ENCODE data around the gene TMEM254. TPM values are rescaled to one million over a fixed set of nuclear protein-coding genes. Genes with fewer than 3 reads are reported as not detected.
"Not testable (repeated sequence)": the region's sequence is repeated elsewhere in the genome, so short reads cannot be mapped to it uniquely, and the experiment has no call there.

TMEM254 gene
- total RNA-seq, 4 donors from 2014 or later: 7.8 to 15.1 (median 13.2) TPM

DNA sequence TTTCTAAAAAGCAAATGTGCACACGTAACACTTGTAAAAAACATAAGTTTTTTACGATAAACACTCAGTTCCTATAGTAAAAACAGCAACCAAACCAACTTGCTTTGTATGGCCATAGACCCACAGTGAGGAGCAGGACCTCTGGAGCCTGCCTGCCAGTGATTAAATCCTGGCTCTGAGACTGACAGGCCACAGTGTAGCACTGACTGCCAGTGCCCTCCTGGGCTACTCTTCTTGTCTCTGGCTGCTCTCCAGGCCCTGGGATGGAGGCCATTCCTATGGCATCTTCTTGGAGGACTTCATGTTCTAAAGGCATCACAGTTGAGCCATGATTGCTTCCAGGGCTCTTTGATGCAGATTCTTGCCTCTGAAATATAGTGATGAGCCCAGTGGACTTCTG, 22.7 kb upstream of the TMEM254 start:
- Histone ChIP-seq H3K9me3 (no peaks in the 10 kb centered on the region), H3K27ac (no peak overlapping the region), H3K36me3 (no peaks in the 10 kb centered on the region), H3K27me3 (no peaks in the 10 kb centered on the region), H3K4me3 (no peak overlapping the region), H3K4me1 (no peaks in the 10 kb centered on the region)
- WGBS, 2 donors (ENCODE audit: low coverage in 1 of 2): 94 to 100% methylated on average over 2 of the region's 2 CpGs
- TF ChIP-seq POLR2A (IDR thresholded peaks at IDR 0.05): no peak
- no peak for ATAC-seq

DNA sequence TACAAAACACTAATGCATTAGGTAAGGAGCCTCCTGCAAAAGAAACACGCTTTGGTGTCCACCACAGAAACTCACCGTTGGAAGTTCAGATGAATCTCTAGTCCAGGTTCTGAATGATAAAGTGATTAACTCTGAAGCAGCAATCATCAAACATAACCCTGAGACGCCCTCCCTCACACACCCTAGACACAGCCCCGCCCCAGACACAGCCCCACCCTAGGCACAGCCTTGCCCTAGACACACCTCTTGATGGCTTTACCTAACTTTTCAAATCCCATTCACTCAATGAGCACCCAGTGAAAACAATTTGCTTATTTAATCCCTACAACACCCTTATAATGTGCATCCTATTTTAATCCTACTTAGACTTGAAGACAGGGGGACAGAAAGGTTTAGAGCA, 21.3 kb upstream of the TMEM254 start:
- H3K36me3 ChIP-seq: no peaks in the 10 kb centered on the region
- no peak overlapping the region for H3K4me3 ChIP-seq
- ATAC-seq: no peak
- H3K4me1 ChIP-seq: no peaks in the 10 kb centered on the region
- TF ChIP-seq, protein P1, sequence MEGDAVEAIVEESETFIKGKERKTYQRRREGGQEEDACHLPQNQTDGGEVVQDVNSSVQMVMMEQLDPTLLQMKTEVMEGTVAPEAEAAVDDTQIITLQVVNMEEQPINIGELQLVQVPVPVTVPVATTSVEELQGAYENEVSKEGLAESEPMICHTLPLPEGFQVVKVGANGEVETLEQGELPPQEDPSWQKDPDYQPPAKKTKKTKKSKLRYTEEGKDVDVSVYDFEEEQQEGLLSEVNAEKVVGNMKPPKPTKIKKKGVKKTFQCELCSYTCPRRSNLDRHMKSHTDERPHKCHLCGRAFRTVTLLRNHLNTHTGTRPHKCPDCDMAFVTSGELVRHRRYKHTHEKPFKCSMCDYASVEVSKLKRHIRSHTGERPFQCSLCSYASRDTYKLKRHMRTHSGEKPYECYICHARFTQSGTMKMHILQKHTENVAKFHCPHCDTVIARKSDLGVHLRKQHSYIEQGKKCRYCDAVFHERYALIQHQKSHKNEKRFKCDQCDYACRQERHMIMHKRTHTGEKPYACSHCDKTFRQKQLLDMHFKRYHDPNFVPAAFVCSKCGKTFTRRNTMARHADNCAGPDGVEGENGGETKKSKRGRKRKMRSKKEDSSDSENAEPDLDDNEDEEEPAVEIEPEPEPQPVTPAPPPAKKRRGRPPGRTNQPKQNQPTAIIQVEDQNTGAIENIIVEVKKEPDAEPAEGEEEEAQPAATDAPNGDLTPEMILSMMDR (IDR thresholded peaks at IDR 0.05): no peak
- TF ChIP-seq POLR2AphosphoS5 (IDR thresholded peaks at IDR 0.05): no peak
- TF ChIP-seq EP300 (IDR thresholded peaks at IDR 0.05): no peak
- TF ChIP-seq POLR2A (IDR thresholded peaks at IDR 0.05): no peak
- no peaks in the 10 kb centered on the region for H3K27me3 ChIP-seq
- no peaks in the 10 kb centered on the region for H3K9me3 ChIP-seq
- WGBS, 2 donors (ENCODE audit: low coverage in 1 of 2): 92 to 100% methylated on average over 2 to 3 of the region's 4 CpGs
- H3K27ac ChIP-seq: no peak overlapping the region

DNA sequence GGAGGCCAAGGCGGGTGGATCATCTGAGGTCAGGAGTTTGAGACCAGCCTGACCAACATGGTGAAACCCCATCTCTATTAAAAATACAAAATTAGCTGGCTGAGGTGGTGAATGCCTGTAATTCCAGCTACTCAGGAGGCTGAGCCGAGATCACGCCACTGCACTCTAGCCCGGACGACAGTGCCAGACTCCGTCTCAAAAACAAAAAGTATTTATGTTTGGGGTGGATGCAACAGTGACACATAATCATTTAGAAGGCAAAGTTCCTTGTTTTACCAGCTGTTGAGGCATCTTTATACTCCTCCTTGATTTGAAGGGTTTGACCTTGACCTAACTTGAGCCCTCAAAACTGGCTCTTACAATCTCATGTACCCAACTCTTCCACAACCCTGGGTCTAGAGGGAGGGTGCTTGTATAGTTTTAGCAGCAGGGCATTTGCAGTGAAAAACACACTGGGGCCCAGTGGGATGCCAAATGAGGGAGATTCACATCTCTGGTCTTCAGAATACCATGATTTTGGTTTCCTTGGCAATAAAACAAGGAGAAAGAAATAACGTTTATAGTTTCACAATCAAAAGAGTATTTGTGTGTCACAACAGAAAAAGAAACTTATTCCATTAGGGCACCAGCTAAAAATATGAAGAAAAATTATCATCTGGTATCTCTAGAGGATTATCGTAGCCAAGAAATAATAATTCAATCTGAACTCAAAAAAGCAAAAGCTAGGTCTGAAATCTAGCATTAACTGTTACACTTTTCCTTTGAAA, 14.2 kb upstream of the TMEM254 start:
- peak; percentile 63 for ATAC-seq
- TF ChIP-seq, protein P1 (IDR thresholded peaks at IDR 0.05): no peak
- TF ChIP-seq POLR2A (IDR thresholded peaks at IDR 0.05): no peak
- no peak for TF ChIP-seq POLR2AphosphoS5 (IDR thresholded peaks at IDR 0.05)
- no peak for TF ChIP-seq EP300 (IDR thresholded peaks at IDR 0.05)
- H3K27ac ChIP-seq: peak overlapping the region in 3 of 4 donors; percentile 40 to 66 (median 49)

DNA sequence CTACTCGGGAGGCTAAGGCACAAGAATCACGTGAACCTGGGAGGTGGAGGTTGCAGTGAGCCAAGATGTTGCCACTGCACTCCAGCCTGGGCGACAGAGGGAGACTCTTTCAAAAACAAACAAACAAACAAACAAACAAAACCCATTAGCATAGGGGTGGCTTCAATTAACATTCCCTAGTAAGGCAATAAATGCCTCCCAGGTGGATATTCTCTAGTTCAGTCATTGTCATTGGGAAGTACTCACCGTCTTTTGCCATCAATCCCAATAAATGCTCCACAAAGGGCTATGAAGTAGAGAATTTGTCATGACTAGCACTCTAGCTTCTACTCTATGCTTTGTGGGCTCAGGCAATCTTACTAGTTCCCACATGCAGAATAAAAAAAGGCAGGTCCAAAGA, 11.7 kb upstream of the TMEM254 start:
- WGBS, 2 donors (ENCODE audit: low coverage in 1 of 2): 74 to 84% methylated on average over 4 of the region's 4 CpGs
- no peak overlapping the region for H3K27ac ChIP-seq
- no peak for ATAC-seq
- no peak for TF ChIP-seq POLR2A (IDR thresholded peaks at IDR 0.05)
- TF ChIP-seq EP300 (IDR thresholded peaks at IDR 0.05): no peak
- TF ChIP-seq, protein P1 (IDR thresholded peaks at IDR 0.05): no peak
- no peak for TF ChIP-seq POLR2AphosphoS5 (IDR thresholded peaks at IDR 0.05)
- H3K9me3 ChIP-seq: no peaks in the 10 kb centered on the region
- no peak overlapping the region for H3K4me3 ChIP-seq
- H3K4me1 ChIP-seq: peaks cover 0 to 6% (median 0%) of the 10 kb centered on the region in 3 donors
- H3K27me3 ChIP-seq: no peaks in the 10 kb centered on the region
- H3K36me3 ChIP-seq: no peaks in the 10 kb centered on the region

More for the DNA sequence above, 14.2 kb upstream of the TMEM254 start:
- H3K36me3 ChIP-seq: no peaks in the 10 kb centered on the region
- no peaks in the 10 kb centered on the region for H3K9me3 ChIP-seq
- H3K4me3 ChIP-seq: no peak overlapping the region
- no peaks in the 10 kb centered on the region for H3K27me3 ChIP-seq
- 46 to 75% methylated on average over 8 of the region's 8 CpGs for WGBS, 2 donors (ENCODE audit: low coverage in 1 of 2)
- peaks cover 0 to 6% (median 0%) of the 10 kb centered on the region in 3 donors for H3K4me1 ChIP-seq

DNA sequence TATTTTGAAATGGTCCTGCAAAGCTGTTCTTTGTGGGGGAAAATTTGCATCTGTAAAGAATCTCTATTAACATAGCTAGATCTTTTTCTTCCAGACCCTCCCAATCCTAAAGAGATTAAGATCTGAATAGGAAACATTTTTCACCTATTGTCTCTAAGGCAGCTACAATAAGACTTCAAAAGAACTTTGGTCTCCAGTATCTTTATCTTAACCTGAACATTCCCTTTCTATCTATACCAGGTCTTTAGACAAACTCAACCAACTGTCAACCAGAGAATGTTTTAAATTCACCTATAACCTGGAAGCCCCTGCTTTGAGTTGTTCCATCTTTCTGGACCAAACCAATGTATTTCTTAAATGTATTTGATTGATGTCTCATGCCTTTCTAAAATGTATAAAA, 10.6 kb upstream of the TMEM254 start:
- H3K27ac ChIP-seq, H3K4me3 ChIP-seq, H3K9me3 ChIP-seq, H3K4me1 ChIP-seq, H3K36me3 ChIP-seq, ATAC-seq, H3K27me3 ChIP-seq: not testable (repeated sequence)

DNA sequence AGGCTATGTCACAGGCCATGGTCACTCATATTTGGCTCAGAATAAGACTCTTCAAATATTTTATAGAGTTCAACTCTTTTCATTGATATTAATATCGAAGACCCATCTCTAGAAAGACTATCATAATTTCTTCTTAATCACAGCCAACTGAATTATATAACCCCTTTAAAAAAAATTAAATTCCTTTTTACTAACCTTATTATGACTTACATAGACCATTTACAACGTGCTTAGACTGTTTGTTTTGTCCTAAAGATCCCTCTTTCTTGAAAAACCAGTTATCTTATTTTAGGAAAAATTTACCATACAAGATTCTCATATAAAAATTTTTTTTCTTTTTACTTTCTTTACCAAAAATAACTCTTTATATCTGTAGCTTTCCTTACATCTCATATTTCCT, 10.2 kb upstream of the TMEM254 start:
- TF ChIP-seq POLR2AphosphoS5 (IDR thresholded peaks at IDR 0.05) (no peak), POLR2A (IDR thresholded peaks at IDR 0.05) (no peak), EP300 (IDR thresholded peaks at IDR 0.05) (no peak)
- TF ChIP-seq, protein P1 (IDR thresholded peaks at IDR 0.05): no peak
- Histone ChIP-seq H3K4me3 (no peak overlapping the region), H3K4me1 (peaks cover 0 to 6% (median 0%) of the 10 kb centered on the region in 3 donors), H3K9me3 (no peaks in the 10 kb centered on the region), H3K27me3 (no peaks in the 10 kb centered on the region), H3K36me3 (no peaks in the 10 kb centered on the region), H3K27ac (no peak overlapping the region)
- ATAC-seq: no peak
- WGBS, 2 donors (ENCODE audit: low coverage in 1 of 2): 57 to 73% methylated on average over 2 of the region's 2 CpGs

Measured in gastroesophageal sphincter (tissue), 4 donors.